Measurements from ENCODE around the gene PRKCSH. TPM values are rescaled to one million over a fixed set of nuclear protein-coding genes. Genes with fewer than 3 reads are reported as not detected.

Gene PRKCSH
- total and polyA plus RNA-seq, 2 experiments from 2014 or later: 85.3 to 130 TPM

GRCh38 chr19:11418549-11419506 is 16.6 kb upstream of the PRKCSH start, which contains the start of gene RGL3:
Gene RGL3, minus strand, starts transcription at chr19:11419314. Its CDS starts 36 bp downstream, at chr19:11419278.
- H3K4me1 Mint-ChIP-seq: peaks cover 22% of the 10 kb centered on the region
- peak within 1 kb of the TSS; percentile 92 for H3K4me3 Mint-ChIP-seq
- peak; percentile 58 for ATAC-seq
- H3F3A ChIP-seq (replicated peaks; ENCODE audit: low read depth): peaks cover 20% of the 10 kb centered on the region
- H4K20me1 ChIP-seq (replicated peaks; ENCODE audit: insufficient read depth): peaks cover 4% of the 10 kb centered on the region
- no peaks in the 10 kb centered on the region for H3K36me3 ChIP-seq (ENCODE audit: insufficient read depth)
- no peaks in the 10 kb centered on the region for H3K9me2 ChIP-seq (ENCODE audit: insufficient read depth)
- peak within 1 kb of the TSS; percentile 96 for H3K27ac ChIP-seq (ENCODE audit: low read depth)
- H3K36me3 Mint-ChIP-seq (ENCODE audit: low read depth): peaks cover 15% of the 10 kb centered on the region
- peaks cover 33% of the 10 kb centered on the region for H3K27me3 ChIP-seq (ENCODE audit: insufficient read depth)
- peak within 1 kb of the TSS; percentile 91 for H2AFZ ChIP-seq
- H3K9me3 Mint-ChIP-seq: no peaks in the 10 kb centered on the region; the same call in 2 of the 3 replicates
- H3K4me1 ChIP-seq (ENCODE audit: insufficient read depth): peaks cover 33% of the 10 kb centered on the region
- H3K79me2 ChIP-seq (replicated peaks; ENCODE audit: insufficient read depth): no peaks in the 10 kb centered on the region
- no peak for TF ChIP-seq CREB1 (CRISPR knock-in tag; IDR thresholded peaks at IDR 0.05; ENCODE audit: low read depth)
- peak; percentile 74 for TF ChIP-seq POLR2AphosphoS5 (IDR thresholded peaks at IDR 0.05; ENCODE audit: low read depth)
- peak within 1 kb of the TSS; percentile 100 for H3K4me2 ChIP-seq
- peak; percentile 95 for DNase-seq (ENCODE audit: low spot score)
- H3K27ac Mint-ChIP-seq: peak within 1 kb of the TSS; percentile 95
- peak within 1 kb of the TSS; percentile 97 for H3K4me3 ChIP-seq
- H3K27me3 Mint-ChIP-seq (ENCODE audit: insufficient read depth, low read depth, poor library complexity): peaks cover 36% of the 10 kb centered on the region

GRCh38 chr19:11420429-11421370 is 14.7 kb upstream of the PRKCSH start:
- H3K9me3 Mint-ChIP-seq: peaks cover 2% of the 10 kb centered on the region; the same call in 1 of the 3 replicates
- TF ChIP-seq ZNF331 (CRISPR knock-in tag; IDR thresholded peaks at IDR 0.05; ENCODE audit: low read depth) (no peak), POLR2AphosphoS5 (IDR thresholded peaks at IDR 0.05; ENCODE audit: low read depth) (peak; percentile 57)
- Histone ChIP-seq H3F3A (replicated peaks; ENCODE audit: low read depth) (peaks cover 21% of the 10 kb centered on the region), H2AFZ (peak overlapping the region; percentile 92), H3K79me2 (replicated peaks; ENCODE audit: insufficient read depth) (no peaks in the 10 kb centered on the region), H3K27me3 (ENCODE audit: insufficient read depth) (peaks cover 45% of the 10 kb centered on the region), H3K9me2 (ENCODE audit: insufficient read depth) (no peaks in the 10 kb centered on the region), H3K27ac (ENCODE audit: low read depth) (0 out of 2 replicates have a peak overlapping the region, but pooled peaks have one; percentile 63), H3K4me1 (ENCODE audit: insufficient read depth) (peaks cover 33% of the 10 kb centered on the region), H3K36me3 (ENCODE audit: insufficient read depth) (no peaks in the 10 kb centered on the region), H3K4me3 (peak overlapping the region; percentile 90), H4K20me1 (replicated peaks; ENCODE audit: insufficient read depth) (no peaks in the 10 kb centered on the region), H3K4me2 (peak overlapping the region; percentile 100)
- DNase-seq (ENCODE audit: low spot score) (peak; percentile 86), ATAC-seq (peak; percentile 8)
- peaks cover 42% of the 10 kb centered on the region for H3K27me3 Mint-ChIP-seq (ENCODE audit: insufficient read depth, low read depth, poor library complexity)
- H3K4me1 Mint-ChIP-seq: peaks cover 22% of the 10 kb centered on the region
- H3K4me3 Mint-ChIP-seq: peak overlapping the region; percentile 82
- H3K36me3 Mint-ChIP-seq (ENCODE audit: low read depth): peaks cover 5% of the 10 kb centered on the region
- H3K27ac Mint-ChIP-seq: no peak overlapping the region

- peaks cover 2% of the 10 kb centered on the region; the same call in 1 of the 3 replicates for H3K9me3 Mint-ChIP-seq
- TF ChIP-seq NANOG (IDR thresholded peaks at IDR 0.05; ENCODE audit: borderline replicate concordance) (no peak), JUNB (IDR thresholded peaks at IDR 0.05; ENCODE audit: unreplicated experiment) (no peak)
Observed at GRCh38 chr19:11421371-11422098, 13.9 kb upstream of the PRKCSH start.

More at GRCh38 chr19:11421371-11422098, 13.9 kb upstream of the PRKCSH start:
- H3K36me3 ChIP-seq (ENCODE audit: insufficient read depth): no peaks in the 10 kb centered on the region
- Mint-ChIP-seq H3K27ac (peak overlapping the region; percentile 93), H3K36me3 (ENCODE audit: low read depth) (peaks cover 1% of the 10 kb centered on the region; the same call in 1 of the 3 replicates), H3K27me3 (ENCODE audit: insufficient read depth, low read depth, poor library complexity) (peaks cover 47% of the 10 kb centered on the region), H3K4me3 (peak overlapping the region; percentile 82), H3K4me1 (peaks cover 19% of the 10 kb centered on the region)
- no peaks in the 10 kb centered on the region for H4K20me1 ChIP-seq (replicated peaks; ENCODE audit: insufficient read depth)
- no peaks in the 10 kb centered on the region for H3K9me2 ChIP-seq (ENCODE audit: insufficient read depth)
- ATAC-seq (peak; percentile 20), DNase-seq (ENCODE audit: low spot score) (peak; percentile 94)
- H3K4me3 ChIP-seq: peak overlapping the region; percentile 90
- peak overlapping the region; percentile 63; the same call in 1 of the 2 replicates for H3K27ac ChIP-seq (ENCODE audit: low read depth)
- peaks cover 33% of the 10 kb centered on the region for H3K4me1 ChIP-seq (ENCODE audit: insufficient read depth)
- peaks cover 45% of the 10 kb centered on the region for H3K27me3 ChIP-seq (ENCODE audit: insufficient read depth)
- peak overlapping the region; percentile 100 for H3K4me2 ChIP-seq
- peak overlapping the region; percentile 92 for H2AFZ ChIP-seq
- H3K79me2 ChIP-seq (replicated peaks; ENCODE audit: insufficient read depth): no peaks in the 10 kb centered on the region
- H3F3A ChIP-seq (replicated peaks; ENCODE audit: low read depth): peaks cover 23% of the 10 kb centered on the region

All from GM23338 (cell line).